ENCODE data around the gene MRPS2.

Gene MRPS2

GRCh38 chr9:135461936-135462335, 38.5 kb upstream of the MRPS2 start:
- no peak for DNase-seq (ENCODE audit: low read depth)
- TF ChIP-seq, protein P1, sequence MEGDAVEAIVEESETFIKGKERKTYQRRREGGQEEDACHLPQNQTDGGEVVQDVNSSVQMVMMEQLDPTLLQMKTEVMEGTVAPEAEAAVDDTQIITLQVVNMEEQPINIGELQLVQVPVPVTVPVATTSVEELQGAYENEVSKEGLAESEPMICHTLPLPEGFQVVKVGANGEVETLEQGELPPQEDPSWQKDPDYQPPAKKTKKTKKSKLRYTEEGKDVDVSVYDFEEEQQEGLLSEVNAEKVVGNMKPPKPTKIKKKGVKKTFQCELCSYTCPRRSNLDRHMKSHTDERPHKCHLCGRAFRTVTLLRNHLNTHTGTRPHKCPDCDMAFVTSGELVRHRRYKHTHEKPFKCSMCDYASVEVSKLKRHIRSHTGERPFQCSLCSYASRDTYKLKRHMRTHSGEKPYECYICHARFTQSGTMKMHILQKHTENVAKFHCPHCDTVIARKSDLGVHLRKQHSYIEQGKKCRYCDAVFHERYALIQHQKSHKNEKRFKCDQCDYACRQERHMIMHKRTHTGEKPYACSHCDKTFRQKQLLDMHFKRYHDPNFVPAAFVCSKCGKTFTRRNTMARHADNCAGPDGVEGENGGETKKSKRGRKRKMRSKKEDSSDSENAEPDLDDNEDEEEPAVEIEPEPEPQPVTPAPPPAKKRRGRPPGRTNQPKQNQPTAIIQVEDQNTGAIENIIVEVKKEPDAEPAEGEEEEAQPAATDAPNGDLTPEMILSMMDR (IDR thresholded peaks at IDR 0.05; ENCODE audit: low read length, missing control alignments): no peak
- no peak overlapping the region for H3K4me3 ChIP-seq (replicated peaks; ENCODE audit: low read depth, low read length)

DNA sequence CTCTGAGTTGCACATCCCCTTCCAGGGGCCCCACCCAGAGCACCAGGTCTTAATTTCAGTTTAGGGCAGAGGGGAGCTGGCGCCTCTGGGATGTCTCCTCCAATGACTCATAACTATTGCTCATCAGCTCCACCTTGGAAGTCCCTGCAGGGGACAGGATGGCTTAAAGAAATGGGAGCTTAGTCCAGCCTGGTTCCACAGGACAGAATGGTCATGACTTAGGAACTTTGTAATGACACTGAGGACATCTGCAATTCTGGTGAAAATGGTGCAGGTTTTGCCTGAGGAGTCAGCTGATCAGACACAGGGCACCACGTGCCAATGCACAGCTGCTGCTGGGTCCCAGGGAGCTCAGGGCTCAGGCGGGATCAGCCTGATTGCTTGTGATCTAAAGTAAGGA, 37.3 kb upstream of the MRPS2 start:
- TF ChIP-seq, protein P1 (IDR thresholded peaks at IDR 0.05; ENCODE audit: low read length, missing control alignments): no peak
- no peak for DNase-seq (ENCODE audit: low read depth)
- no peak overlapping the region for H3K4me3 ChIP-seq (replicated peaks; ENCODE audit: low read depth, low read length)

GRCh38 chr9:135464181-135464580, 36.3 kb upstream of the MRPS2 start:
- TF ChIP-seq, protein P1 (IDR thresholded peaks at IDR 0.05; ENCODE audit: low read length, missing control alignments): no peak
- no peak for DNase-seq (ENCODE audit: low read depth)
- H3K4me3 ChIP-seq (replicated peaks; ENCODE audit: low read depth, low read length): no peak overlapping the region

DNA sequence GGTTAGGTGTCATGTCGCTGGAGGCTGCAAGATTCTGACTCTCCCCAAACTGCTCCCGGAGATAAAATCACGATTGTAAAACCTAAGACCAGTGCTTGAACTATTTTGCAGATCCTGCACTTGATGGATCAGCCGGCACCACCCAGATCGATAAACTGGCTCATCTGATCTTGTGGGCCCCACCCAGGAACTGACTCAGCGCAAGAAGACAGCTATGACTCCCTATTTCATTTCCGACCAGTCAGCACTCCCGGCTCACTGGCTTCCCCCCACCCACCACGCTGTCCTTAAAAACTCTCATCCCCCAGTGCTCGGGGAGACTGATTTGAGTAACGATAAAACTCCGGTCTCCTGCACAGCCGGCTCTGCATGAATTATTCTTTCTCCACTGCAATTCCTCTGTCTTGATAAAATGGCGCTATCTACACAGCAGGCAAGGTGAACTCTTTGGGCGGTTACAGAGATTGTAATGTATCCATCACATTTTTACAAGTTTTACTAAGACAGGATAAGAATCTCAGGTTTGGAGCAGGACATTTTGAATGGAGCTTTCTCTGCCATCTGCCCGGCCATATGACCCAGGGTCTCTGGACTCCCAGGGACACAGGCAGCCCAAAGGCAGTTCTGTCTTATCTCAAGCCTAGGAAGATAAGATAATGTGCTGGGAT, 31.5 kb upstream of the MRPS2 start:
- TF ChIP-seq, protein P1 (IDR thresholded peaks at IDR 0.05; ENCODE audit: low read length, missing control alignments): no peak
- peak; percentile 31 for DNase-seq (ENCODE audit: low read depth)
- peak overlapping the region; percentile 24 for H3K4me3 ChIP-seq (replicated peaks; ENCODE audit: low read depth, low read length)

GRCh38 chr9:135471791-135472640, 28.5 kb upstream of the MRPS2 start:
- TF ChIP-seq, protein P1 (IDR thresholded peaks at IDR 0.05; ENCODE audit: low read length, missing control alignments): no peak
- DNase-seq (ENCODE audit: low read depth): no peak
- no peak overlapping the region for H3K4me3 ChIP-seq (replicated peaks; ENCODE audit: low read depth, low read length)

GRCh38 chr9:135473972-135474543, 26.4 kb upstream of the MRPS2 start:
- H3K4me3 ChIP-seq (replicated peaks; ENCODE audit: low read depth, low read length): no peak overlapping the region
- no peak for DNase-seq (ENCODE audit: low read depth)
- TF ChIP-seq, protein P1 (IDR thresholded peaks at IDR 0.05; ENCODE audit: low read length, missing control alignments): no peak
